ENCODE results near the gene TIAM2. TPM values are rescaled to one million over a fixed set of nuclear protein-coding genes. Genes with fewer than 3 reads are reported as not detected.
"Not testable (repeated sequence)": the region's sequence is repeated elsewhere in the genome, so short reads cannot be mapped to it uniquely, and the experiment has no call there.

TIAM2 gene
- polyA plus RNA-seq, 6 donors from 2014 or later, result 0.34 to 2.8 (median 0.58) TPM; not detected in 1

DNA sequence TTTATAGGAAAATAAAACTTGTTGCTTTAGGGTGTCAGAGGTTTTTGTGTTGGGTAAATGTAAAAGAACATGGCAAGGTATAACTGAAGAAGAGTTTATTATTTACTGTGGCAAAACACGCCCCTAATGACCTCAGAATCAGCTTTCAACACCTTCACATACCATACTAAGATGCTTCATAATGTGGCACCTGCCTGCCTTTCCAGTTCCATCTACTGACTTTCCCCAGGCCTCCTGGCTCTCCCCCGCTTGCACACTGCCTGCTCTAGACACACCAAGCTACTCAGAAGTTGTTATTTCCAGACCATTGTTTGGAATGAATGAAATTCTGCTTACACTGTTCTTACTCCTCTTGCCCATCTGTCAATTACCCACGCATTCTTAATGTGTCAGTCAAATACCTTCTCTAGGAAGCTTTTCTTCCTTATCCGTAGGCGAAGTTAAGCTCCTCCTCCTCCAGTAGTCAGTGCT lies 1.8 kb downstream of the TIAM2 start:
- no peak for ATAC-seq (ENCODE audit: low read depth in 2 of 2)
- no peak for DNase-seq
- no peak overlapping the region for H3K27ac Mint-ChIP-seq
- peak overlapping the region in 6 of 8 donors; percentile 12 to 61 (median 24) for H3K4me3 Mint-ChIP-seq
- no peaks in the 10 kb centered on the region for H3K36me3 Mint-ChIP-seq
- H3K9me3 Mint-ChIP-seq, result no peaks in the 10 kb centered on the region
- H3K27me3 Mint-ChIP-seq, result peaks cover 27 to 40% (median 33%) of the 10 kb centered on the region in 3 donors
- H3K4me1 Mint-ChIP-seq, result peaks cover 5 to 10% (median 7%) of the 10 kb centered on the region in 3 donors

DNA sequence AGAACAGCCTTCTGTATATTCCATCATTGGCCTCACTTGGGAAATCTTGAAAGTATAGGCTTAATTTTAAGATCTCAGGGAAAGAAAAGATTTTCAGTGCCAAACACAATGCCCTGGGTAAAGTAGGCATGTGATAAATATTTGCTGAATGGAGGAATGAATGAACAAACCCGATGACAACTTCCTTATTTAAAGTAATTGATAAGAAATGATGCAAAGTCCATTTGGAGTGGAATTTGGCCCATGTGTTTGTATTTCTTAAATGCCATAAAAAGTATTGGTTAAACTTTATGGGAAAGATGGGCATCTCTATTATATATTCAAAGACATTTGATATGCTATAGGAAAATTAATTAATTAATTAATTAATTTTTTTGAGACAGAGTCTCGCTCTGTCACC lies 3.7 kb downstream of the TIAM2 start:
- ATAC-seq (ENCODE audit: low read depth in 2 of 2) (no peak), DNase-seq (no peak)
- H3K36me3 Mint-ChIP-seq, result no peaks in the 10 kb centered on the region
- H3K9me3 Mint-ChIP-seq, result no peaks in the 10 kb centered on the region
- peaks cover 27 to 39% (median 33%) of the 10 kb centered on the region in 3 donors for H3K27me3 Mint-ChIP-seq
- no peak overlapping the region for H3K4me3 Mint-ChIP-seq
- H3K4me1 Mint-ChIP-seq, result peaks cover 5 to 16% (median 7%) of the 10 kb centered on the region in 3 donors
- H3K27ac Mint-ChIP-seq, result no peak overlapping the region

DNA sequence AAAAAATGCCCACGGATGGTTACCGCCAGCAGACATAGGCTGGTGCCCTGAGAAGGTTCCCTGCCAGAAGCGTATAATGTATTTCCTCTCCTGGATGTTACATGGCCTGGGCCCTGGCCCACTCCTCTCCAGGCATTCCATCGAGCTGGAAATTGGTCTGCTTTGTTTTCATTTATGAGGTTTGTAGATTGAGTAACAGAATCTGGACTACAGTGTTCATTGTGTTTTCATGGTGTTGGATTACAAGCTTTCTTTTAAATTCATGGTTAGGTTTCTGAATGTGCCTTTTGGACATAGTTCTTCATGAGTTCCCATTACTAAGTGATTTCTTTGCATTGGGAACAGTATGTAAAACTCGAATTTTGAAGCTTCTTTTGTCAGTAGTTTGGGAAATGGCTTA lies 6.4 kb downstream of the TIAM2 start:
- ATAC-seq (ENCODE audit: low read depth in 2 of 2), result no peak
- Mint-ChIP-seq H3K27ac (no peak overlapping the region), H3K4me1 (peaks cover 0 to 12% (median under 1%) of the 10 kb centered on the region in 3 donors), H3K36me3 (no peaks in the 10 kb centered on the region), H3K9me3 (no peaks in the 10 kb centered on the region), H3K27me3 (peaks cover 22 to 27% (median 25%) of the 10 kb centered on the region in 3 donors), H3K4me3 (no peak overlapping the region)
- DNase-seq, result no peak

DNA sequence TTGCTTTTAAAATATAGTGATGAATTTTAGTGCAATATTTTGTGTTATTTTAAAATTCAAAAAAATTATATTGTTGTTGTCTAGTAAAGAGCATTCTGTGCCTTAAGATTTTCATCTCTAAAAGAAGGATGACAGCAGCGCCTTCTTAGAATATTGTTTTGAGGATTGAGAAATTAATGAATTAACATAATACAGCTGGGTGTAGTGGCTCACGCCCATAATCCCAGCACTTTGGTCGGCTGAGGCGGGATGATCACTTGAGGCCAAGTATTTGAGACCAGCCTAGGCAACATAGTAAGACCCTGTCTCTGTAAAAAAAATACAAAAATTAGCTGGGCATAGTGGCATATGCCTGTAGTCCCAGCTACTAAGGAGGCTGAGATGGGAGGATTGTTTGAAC lies 6.8 kb downstream of the TIAM2 start:
- ATAC-seq (ENCODE audit: low read depth in 2 of 2) (no peak), DNase-seq (no peak)
- H3K4me3 Mint-ChIP-seq, result no peak overlapping the region
- peaks cover 0 to 7% (median 0%) of the 10 kb centered on the region in 3 donors for H3K4me1 Mint-ChIP-seq
- no peaks in the 10 kb centered on the region for H3K36me3 Mint-ChIP-seq
- H3K27ac Mint-ChIP-seq, result no peak overlapping the region
- H3K9me3 Mint-ChIP-seq, result no peaks in the 10 kb centered on the region
- peaks cover 17 to 23% (median 20%) of the 10 kb centered on the region in 3 donors for H3K27me3 Mint-ChIP-seq

DNA sequence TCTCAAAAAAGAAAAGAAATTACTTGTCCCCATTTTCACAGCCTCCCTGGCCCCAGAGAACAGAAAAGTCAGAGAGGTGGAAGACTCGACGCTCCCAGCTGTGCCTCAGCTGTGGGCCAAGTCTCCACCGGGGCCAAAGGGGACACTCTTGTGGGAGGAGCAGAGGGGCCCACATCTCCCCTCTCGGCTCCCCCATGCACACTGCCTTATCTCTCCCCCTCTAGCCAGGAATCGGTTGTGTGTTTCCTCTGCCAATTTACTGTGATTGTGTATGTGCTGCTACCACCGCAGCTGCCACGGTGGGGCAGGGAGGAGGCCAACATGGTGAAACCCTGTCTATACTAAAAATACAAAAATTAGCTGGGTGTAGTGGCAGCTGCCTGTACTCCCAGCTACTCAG lies 8.4 kb downstream of the TIAM2 start:
- Mint-ChIP-seq H3K36me3 (no peaks in the 10 kb centered on the region), H3K9me3 (no peaks in the 10 kb centered on the region), H3K4me1 (peaks cover 0 to 6% (median 0%) of the 10 kb centered on the region in 3 donors), H3K27ac (no peak overlapping the region), H3K4me3 (no peak overlapping the region), H3K27me3 (peaks cover 2 to 10% (median 7%) of the 10 kb centered on the region in 3 donors)
- ATAC-seq (ENCODE audit: low read depth in 2 of 2) (no peak), DNase-seq (no peak)

DNA sequence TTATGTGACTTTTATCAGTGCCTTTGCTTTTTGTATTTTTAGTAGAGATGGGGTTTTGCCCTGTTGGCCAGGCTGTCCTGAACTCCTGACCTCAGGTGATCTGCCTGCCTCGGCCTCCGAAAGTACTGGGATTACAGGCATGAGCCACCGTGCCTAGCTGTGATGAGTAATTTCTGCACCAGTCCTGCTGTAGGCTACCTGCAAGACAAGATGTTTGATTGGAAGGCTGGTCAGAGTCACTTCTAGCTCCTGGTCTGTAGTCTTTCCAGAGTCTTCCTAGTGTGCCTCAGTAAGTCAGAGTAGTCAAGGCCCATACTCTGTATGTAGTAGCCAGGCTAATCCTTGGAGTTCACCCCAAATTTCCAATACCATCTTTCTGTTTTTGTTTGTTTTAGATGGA lies 8.9 kb downstream of the TIAM2 start:
- peaks cover 0 to 7% (median 7%) of the 10 kb centered on the region in 3 donors for H3K27me3 Mint-ChIP-seq
- no peaks in the 10 kb centered on the region for H3K9me3 Mint-ChIP-seq
- ATAC-seq (ENCODE audit: low read depth in 2 of 2) (no peak), DNase-seq (no peak)
- H3K4me3 Mint-ChIP-seq, result no peak overlapping the region
- no peaks in the 10 kb centered on the region for H3K36me3 Mint-ChIP-seq
- no peak overlapping the region for H3K27ac Mint-ChIP-seq
- H3K4me1 Mint-ChIP-seq, result peaks cover 0 to 6% (median 0%) of the 10 kb centered on the region in 3 donors

DNA sequence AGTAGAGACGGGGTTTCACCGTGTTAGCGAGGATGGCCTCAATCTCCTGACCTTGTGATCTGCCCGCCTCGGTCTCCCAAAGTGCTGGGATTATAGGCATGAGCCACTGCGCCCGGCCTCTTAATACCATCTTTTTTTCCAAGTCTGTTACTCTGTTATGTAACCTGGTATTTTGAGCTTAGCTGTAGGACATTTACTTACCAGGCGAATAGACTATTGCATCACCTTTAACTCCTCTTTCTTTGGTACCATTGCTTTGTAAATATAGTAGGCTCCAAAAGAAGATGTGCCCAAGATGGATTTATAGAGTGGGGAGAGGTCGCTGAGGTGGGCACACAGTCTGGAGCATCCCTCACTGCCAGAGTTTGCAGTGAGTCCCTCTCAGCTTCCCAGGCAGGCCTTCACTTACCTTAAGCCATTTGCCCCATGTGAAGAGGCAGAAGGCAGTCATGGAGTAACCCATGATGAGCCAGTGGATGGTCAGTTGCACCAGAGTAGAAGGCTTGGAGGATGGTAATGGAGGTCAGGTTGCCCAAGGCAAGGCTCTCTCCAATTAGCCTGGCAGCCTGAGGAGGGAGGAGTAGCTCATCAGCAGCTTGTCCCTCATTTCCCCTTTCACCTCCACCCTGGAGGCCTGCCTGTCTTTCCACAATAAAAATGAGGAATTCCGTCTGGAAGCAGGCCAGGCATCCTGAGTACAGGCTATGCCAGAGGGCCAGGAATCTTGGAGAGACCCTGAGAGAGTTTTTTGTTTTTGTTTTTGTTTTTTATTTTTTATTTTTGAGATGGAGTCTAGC lies 9.7 kb downstream of the TIAM2 start:
- H3K27me3 Mint-ChIP-seq, result peaks cover 0 to 7% (median 5%) of the 10 kb centered on the region in 3 donors
- no peaks in the 10 kb centered on the region for H3K36me3 Mint-ChIP-seq
- ATAC-seq (ENCODE audit: low read depth in 2 of 2) (no peak), DNase-seq (no peak)
- peak overlapping the region in 1 of 6 donors; percentile 5 for H3K27ac Mint-ChIP-seq
- H3K4me3 Mint-ChIP-seq, result no peak overlapping the region
- H3K4me1 Mint-ChIP-seq, result peaks cover 0 to 6% (median 0%) of the 10 kb centered on the region in 3 donors
- no peaks in the 10 kb centered on the region for H3K9me3 Mint-ChIP-seq

DNA sequence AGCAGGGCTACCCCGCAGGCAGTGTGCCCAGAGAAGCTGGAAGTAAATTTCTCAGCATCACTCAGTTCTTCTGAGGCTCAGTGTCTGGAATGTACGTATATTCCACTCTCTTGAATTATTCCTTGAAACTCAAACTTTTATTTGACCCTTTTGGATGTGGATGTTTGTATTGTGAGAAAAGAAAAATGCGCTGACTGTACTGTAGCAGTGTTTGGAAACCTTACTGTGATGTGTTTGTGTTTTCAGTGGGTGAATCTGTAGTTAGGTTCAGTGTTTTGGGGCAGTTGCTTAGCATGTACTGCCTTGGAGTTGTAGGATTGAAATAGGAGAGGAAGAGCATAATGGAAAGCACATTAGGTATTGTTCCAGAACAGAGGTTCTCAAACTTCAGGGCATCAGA lies 13.5 kb downstream of the TIAM2 start:
- Mint-ChIP-seq H3K9me3 (no peaks in the 10 kb centered on the region), H3K27me3 (no peaks in the 10 kb centered on the region), H3K4me3 (no peak overlapping the region), H3K27ac (peak overlapping the region in 2 of 6 donors; percentile 2 to 5), H3K4me1 (peaks cover 0 to 2% (median 0%) of the 10 kb centered on the region in 3 donors), H3K36me3 (no peaks in the 10 kb centered on the region)
- DNase-seq, result no peak
- ATAC-seq (ENCODE audit: low read depth in 2 of 2), result no peak

DNA sequence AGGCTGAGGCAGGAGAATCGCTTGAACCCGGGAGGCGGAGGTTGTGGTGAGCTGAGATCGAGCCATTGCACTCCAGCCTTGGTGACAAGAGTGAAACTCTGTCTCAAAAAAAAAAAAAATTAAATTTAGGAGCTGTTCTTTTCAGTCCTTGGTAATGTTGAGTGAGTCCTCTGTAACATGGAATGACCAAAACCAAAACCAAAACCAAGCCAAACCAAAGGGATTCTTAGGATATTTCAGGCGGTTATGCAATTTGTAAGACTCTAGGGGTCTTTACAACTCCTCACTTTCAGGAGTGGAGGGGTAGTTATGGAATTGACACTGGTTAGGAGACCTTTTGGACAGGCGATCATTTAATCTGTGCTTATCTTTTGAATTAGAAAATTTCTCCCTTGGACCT lies 15.8 kb downstream of the TIAM2 start:
- Mint-ChIP-seq H3K4me1 (no peaks in the 10 kb centered on the region), H3K9me3 (no peaks in the 10 kb centered on the region), H3K36me3 (no peaks in the 10 kb centered on the region), H3K4me3 (no peak overlapping the region), H3K27ac (no peak overlapping the region), H3K27me3 (no peaks in the 10 kb centered on the region)
- no peak for ATAC-seq (ENCODE audit: low read depth in 2 of 2)
- DNase-seq, result no peak

DNA sequence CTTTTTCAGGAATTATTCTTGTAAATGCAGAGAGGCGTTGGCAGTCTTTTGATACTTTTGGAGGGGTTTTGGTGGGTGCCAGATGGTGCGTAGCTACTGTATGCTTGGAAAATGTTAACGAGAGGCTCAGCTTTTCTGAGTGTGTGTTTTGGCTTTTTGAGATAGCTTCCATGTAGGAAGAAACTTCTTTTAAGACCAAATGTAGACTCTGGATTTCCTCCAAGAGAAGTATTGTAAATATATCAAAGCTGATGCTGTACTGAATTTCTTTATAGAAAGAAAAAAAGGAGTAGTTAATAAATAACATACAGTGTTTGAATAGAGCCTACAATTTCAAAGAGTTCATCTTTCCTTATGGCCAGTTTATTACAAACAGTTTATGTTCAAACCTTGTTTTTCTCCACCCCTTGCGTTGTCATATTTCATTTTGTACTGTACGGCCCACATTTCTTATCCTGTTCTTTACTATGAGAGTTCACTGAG lies 16.7 kb downstream of the TIAM2 start:
- no peak for DNase-seq
- H3K36me3 Mint-ChIP-seq, result no peaks in the 10 kb centered on the region
- H3K4me3 Mint-ChIP-seq, result no peak overlapping the region
- no peaks in the 10 kb centered on the region for H3K4me1 Mint-ChIP-seq
- no peak overlapping the region for H3K27ac Mint-ChIP-seq
- H3K27me3 Mint-ChIP-seq, result no peaks in the 10 kb centered on the region
- ATAC-seq (ENCODE audit: low read depth in 2 of 2), result no peak
- H3K9me3 Mint-ChIP-seq, result no peaks in the 10 kb centered on the region

DNA sequence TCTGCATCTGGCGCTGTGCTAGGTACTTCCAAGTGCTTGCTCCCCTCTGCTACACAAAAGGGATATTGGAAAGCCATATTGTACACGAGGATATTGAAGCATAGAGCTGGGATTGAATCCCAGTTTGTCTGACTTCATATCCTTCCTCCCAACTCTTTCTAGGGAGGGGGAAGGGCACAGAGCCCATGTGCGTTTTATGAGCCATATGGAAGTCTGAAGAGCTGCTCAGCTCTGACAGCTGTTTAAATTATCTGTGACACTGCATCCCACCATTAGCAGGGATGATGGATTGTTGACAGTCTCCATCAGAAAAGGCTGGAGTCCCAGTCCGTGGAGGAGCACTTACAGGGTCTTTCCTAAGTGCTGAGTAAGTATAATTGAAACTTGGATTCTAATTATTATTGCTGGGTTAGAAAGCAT lies 18.4 kb downstream of the TIAM2 start:
- DNase-seq (no peak), ATAC-seq (ENCODE audit: low read depth in 2 of 2) (no peak)
- Mint-ChIP-seq H3K9me3 (no peaks in the 10 kb centered on the region), H3K27ac (no peak overlapping the region), H3K36me3 (no peaks in the 10 kb centered on the region), H3K4me1 (no peaks in the 10 kb centered on the region), H3K4me3 (no peak overlapping the region), H3K27me3 (no peaks in the 10 kb centered on the region)

DNA sequence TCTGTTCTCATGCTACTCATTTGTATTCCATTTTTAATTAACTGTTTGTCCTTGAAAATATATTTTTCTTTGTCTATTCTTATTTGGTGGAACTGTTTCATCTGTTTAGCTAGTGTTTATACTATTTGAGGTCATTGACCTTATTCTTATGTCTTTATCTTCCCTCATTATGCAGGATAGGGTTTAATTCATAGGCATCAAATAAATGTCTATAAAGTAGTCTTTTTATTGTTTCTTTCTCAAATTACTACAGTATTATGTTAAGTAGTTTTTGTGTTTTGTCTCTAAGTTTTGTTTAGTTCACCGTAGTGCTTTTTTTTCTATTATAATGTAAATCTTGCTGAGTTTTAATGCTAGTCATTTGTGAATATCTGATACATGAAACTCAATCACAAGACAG lies 19.0 kb downstream of the TIAM2 start:
- Mint-ChIP-seq H3K4me1 (no peaks in the 10 kb centered on the region), H3K4me3 (no peak overlapping the region), H3K27me3 (no peaks in the 10 kb centered on the region), H3K9me3 (no peaks in the 10 kb centered on the region), H3K36me3 (no peaks in the 10 kb centered on the region), H3K27ac (no peak overlapping the region)
- ATAC-seq (ENCODE audit: low read depth in 2 of 2) (no peak), DNase-seq (no peak)

DNA sequence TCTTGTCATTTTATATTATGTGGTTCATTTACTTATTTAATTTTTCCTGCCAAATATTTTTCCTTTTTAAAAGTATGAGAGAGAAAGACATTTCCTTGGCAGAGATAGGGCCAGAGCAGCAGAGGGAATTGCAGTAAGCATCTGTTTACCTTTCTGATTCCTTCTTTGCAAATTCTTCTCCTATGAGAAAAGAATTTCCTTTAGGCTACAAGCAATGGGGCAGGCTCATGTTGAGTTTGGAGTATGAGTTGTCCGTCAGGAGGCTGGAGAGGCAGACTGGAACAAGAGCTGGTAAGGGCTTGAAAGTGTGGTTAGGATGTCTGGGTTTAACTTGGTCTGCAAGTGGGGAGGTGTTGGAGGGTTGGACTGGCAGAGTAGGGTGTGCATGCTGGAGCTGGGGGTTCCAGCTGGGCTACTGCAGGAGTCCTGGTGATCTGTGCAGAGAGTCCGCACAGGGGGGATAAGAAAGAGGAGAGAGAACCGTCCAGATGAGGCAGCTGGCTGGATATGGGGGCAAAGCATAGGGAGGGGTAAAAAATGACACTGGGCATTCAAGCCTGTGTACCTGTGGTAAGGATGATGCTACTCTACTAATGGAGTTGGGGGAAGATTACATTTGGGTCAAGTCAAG lies 19.7 kb downstream of the TIAM2 start:
- Mint-ChIP-seq H3K9me3 (no peaks in the 10 kb centered on the region), H3K36me3 (no peaks in the 10 kb centered on the region), H3K4me3 (no peak overlapping the region), H3K27ac (no peak overlapping the region), H3K4me1 (no peaks in the 10 kb centered on the region), H3K27me3 (no peaks in the 10 kb centered on the region)
- no peak for ATAC-seq (ENCODE audit: low read depth in 2 of 2)
- DNase-seq, result no peak

DNA sequence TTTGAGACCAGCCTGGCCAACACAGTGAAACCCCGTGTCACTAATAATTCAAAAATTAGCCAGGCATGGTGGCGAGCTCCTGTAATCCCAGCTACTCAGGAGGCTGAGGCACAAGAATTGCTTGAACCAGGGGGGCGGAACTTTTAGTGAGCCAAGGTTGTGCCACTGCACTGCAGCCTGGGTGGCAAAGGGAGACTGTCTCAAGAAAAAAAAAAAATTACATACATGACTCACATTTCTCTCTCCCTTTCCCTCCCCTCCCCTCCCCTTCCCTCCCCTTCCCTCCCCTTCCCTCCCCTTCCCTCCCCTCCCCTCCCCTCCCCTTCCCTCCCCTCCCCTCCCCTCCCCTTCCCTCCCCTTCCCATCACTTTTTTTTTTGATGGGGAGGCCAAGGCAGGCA lies 23.3 kb downstream of the TIAM2 start:
- not testable (repeated sequence) for H3K9me3 Mint-ChIP-seq; H3K27ac Mint-ChIP-seq; H3K27me3 Mint-ChIP-seq; H3K36me3 Mint-ChIP-seq; H3K4me1 Mint-ChIP-seq; DNase-seq; ATAC-seq (ENCODE audit: low read depth in 2 of 2)
- peak overlapping the region in 1 of 8 donors; percentile 57 for H3K4me3 Mint-ChIP-seq
